ENCODE measurements around the gene WWOX.

DNA sequence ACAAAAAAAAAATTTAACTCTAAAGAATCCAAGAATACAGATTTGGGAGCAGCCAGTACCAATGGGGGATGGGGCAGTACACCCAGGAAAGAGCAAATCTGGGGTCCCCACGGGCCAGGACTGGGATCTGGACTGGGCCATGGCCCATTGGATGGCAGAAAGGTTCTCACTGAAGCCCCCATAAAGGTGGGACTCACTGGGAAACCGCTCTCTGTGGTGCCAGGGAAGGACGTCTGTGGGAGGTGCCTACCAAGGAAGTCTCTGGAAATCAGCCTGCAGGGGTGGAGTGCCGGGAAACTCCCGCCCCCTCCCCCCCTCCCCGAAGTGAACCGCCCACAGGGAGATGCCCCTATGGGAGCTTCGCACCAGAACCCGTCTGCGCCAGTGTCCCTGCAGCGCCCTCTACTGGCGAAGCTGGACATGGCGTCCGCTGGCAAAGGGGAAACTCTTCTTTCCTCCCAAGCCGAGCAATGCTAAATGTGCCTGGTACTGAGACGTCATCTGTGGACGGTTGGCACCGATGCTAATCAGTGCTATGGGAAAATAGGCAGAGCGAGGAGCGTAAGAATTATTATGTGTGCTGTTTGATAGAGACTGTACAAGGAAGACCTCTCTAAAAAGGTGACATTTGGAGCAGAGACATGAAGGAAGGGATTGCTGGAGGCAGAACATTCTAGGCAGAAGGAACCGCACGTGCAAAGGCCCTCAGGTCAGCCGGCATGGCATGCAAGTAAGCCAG is 671.1 kb downstream of the WWOX start:
- TF ChIP-seq, protein P1, sequence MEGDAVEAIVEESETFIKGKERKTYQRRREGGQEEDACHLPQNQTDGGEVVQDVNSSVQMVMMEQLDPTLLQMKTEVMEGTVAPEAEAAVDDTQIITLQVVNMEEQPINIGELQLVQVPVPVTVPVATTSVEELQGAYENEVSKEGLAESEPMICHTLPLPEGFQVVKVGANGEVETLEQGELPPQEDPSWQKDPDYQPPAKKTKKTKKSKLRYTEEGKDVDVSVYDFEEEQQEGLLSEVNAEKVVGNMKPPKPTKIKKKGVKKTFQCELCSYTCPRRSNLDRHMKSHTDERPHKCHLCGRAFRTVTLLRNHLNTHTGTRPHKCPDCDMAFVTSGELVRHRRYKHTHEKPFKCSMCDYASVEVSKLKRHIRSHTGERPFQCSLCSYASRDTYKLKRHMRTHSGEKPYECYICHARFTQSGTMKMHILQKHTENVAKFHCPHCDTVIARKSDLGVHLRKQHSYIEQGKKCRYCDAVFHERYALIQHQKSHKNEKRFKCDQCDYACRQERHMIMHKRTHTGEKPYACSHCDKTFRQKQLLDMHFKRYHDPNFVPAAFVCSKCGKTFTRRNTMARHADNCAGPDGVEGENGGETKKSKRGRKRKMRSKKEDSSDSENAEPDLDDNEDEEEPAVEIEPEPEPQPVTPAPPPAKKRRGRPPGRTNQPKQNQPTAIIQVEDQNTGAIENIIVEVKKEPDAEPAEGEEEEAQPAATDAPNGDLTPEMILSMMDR (conservative IDR thresholded peaks at IDR 0.05; ENCODE audit: low read depth, low read length): peak; percentile 25; the same call in 1 of the 2 replicates
- no peak for TF ChIP-seq EZH2 (IDR thresholded peaks at IDR 0.05; ENCODE audit: low read length, unreplicated experiment)
- TF ChIP-seq EZH2phosphoT487 (IDR thresholded peaks at IDR 0.05; ENCODE audit: borderline replicate concordance, low read length): no peak
